ENCODE data around the gene IQSEC1. TPM values are rescaled to one million over a fixed set of nuclear protein-coding genes. Genes with fewer than 3 reads are reported as not detected.

The IQSEC1 gene
- total and polyA plus RNA-seq, 2 of the 8 experiments (the other 6 are each of a cell fraction or from before 2014, with no cell fraction given): 6.8 to 28.8 TPM

GRCh38 chr3:12929801-12930200 lies 143.4 kb downstream of the IQSEC1 start (continued):
- no peak for TF ChIP-seq MAFK (IDR thresholded peaks at IDR 0.05; ENCODE audit: low read depth, low read length)
- TF ChIP-seq FOSL1 (IDR thresholded peaks at IDR 0.05; ENCODE audit: insufficient read depth, low read depth, low read length): no peak
- TF ChIP-seq BACH1 (IDR thresholded peaks at IDR 0.05; ENCODE audit: low read length): no peak
- no peak for TF ChIP-seq TCF12 (IDR thresholded peaks at IDR 0.05; ENCODE audit: low read depth, low read length)
- no peak for TF ChIP-seq KDM5A (IDR thresholded peaks at IDR 0.05; ENCODE audit: low read length)
- TF ChIP-seq SRF (IDR thresholded peaks at IDR 0.05; ENCODE audit: low read depth, low read length): no peak
- TF ChIP-seq SIRT6 (IDR thresholded peaks at IDR 0.05; ENCODE audit: low read length): no peak
- no peak for TF ChIP-seq CBX8 (IDR thresholded peaks at IDR 0.05; ENCODE audit: borderline replicate concordance, low read depth, low read length)
